DMS153 treated with DMSO at 0.1 percent for 48 hours (cell line): ENCODE results near the gene TPSG1.
"Not testable (repeated sequence)": the region's sequence is repeated elsewhere in the genome, so short reads cannot be mapped to it uniquely, and the experiment has no call there.

Experiments
- DNase-seq: peaks from one replicate; lab custom pipeline; 2025; ENCODE audit not compliant: unreplicated experiment; lab: John Stamatoyannopoulos, UW

The TPSG1 gene

GRCh38 chr16:1198671-1199346 is 26.3 kb downstream of the TPSG1 start:
- DNase-seq, result not testable (repeated sequence)

- DNase-seq, result no peak
Observed at GRCh38 chr16:1198194-1198593, 26.9 kb downstream of the TPSG1 start.

GRCh38 chr16:1197237-1197866 is 27.7 kb downstream of the TPSG1 start:
- peak; percentile 85 for DNase-seq

- DNase-seq, result no peak
Observed at GRCh38 chr16:1196494-1196893, 28.6 kb downstream of the TPSG1 start.

- no peak for DNase-seq
Observed at GRCh38 chr16:1195393-1195666, 29.7 kb downstream of the TPSG1 start.

- DNase-seq, result no peak
Observed at GRCh38 chr16:1194665-1195392, 30.2 kb downstream of the TPSG1 start.

- DNase-seq, result no peak
Observed at GRCh38 chr16:1193825-1194581, 31.1 kb downstream of the TPSG1 start.

- peak; percentile 63 for DNase-seq
Observed at GRCh38 chr16:1193143-1193824, 31.8 kb downstream of the TPSG1 start.

GRCh38 chr16:1192384-1193073 is 32.5 kb downstream of the TPSG1 start:
- no peak for DNase-seq

- not testable (repeated sequence) for DNase-seq
Observed at GRCh38 chr16:1190789-1191188, 34.3 kb downstream of the TPSG1 start.

GRCh38 chr16:1189455-1189854 is 35.6 kb downstream of the TPSG1 start:
- DNase-seq, result no peak

- no peak for DNase-seq
Observed at GRCh38 chr16:1188432-1189189, 36.5 kb downstream of the TPSG1 start.

GRCh38 chr16:1185460-1186207 is 39.4 kb downstream of the TPSG1 start:
- not testable (repeated sequence) for DNase-seq

- no peak for DNase-seq
Observed at GRCh38 chr16:1184980-1185379, 40.1 kb downstream of the TPSG1 start.

- no peak for DNase-seq
Observed at GRCh38 chr16:1184156-1184868, 40.8 kb downstream of the TPSG1 start.

GRCh38 chr16:1182950-1183907 is 41.8 kb downstream of the TPSG1 start:
- DNase-seq, result peak; percentile 33

- DNase-seq, result no peak
Observed at GRCh38 chr16:1182316-1182671, 42.8 kb downstream of the TPSG1 start.
